K562 (cell line): ENCODE results near the gene TYRO3. TPM values are rescaled to one million over a fixed set of nuclear protein-coding genes. Genes with fewer than 3 reads are reported as not detected.

Experiments
- ATF6 ChIP-seq: sonication (generic); formaldehyde crosslinking; IDR thresholded peaks from 2 replicates; pipeline ENCODE4 v1.4.0; 2020; ENCODE audit warnings: mild to moderate bottlenecking, missing genetic modification reagents
- C11orf30 ChIP-seq: fragments of 450-650 bp; IDR thresholded peaks from 2 replicates; pipeline ENCODE4 v1.6.1; 2016; ENCODE audit warnings: low read depth, mild to moderate bottlenecking
- CEBPZ ChIP-seq: fragments of 150-350 bp; IDR thresholded peaks from 2 replicates; pipeline ENCODE4 v1.6.1; 2014; ENCODE audit warnings: low read depth, mild to moderate bottlenecking, low read length, borderline replicate concordance
- ELK1 ChIP-seq: sonication (generic); formaldehyde crosslinking; IDR thresholded peaks from 2 replicates; pipeline ENCODE4 v1.8.1; 2022; ENCODE audit warnings: missing genetic modification reagents
- FOXK1 ChIP-seq: sonication (generic); formaldehyde crosslinking; IDR thresholded peaks from 2 replicates; pipeline ENCODE4 v1.8.0; 2022; ENCODE audit warnings: missing genetic modification reagents, mild to moderate bottlenecking, borderline replicate concordance
- VEZF1 ChIP-seq: fragments of 200-800 bp; sonication (Bioruptor generic); IDR thresholded peaks from 2 replicates; pipeline ENCODE4 v1.6.1; 2017; ENCODE audit warnings: missing genetic modification characterization, missing compliant biosample characterization
- ZBTB12 ChIP-seq: fragments of 250-450 bp; sonication (Bioruptor Pico); IDR thresholded peaks from 2 replicates; pipeline ENCODE4 v1.4.0; 2020
- ZNF121 ChIP-seq: sonication (generic); formaldehyde crosslinking; conservative IDR thresholded peaks from 2 replicates; pipeline ENCODE4 v1.8.0; 2022; ENCODE audit warnings: missing genetic modification reagents
- ZNF165 ChIP-seq: fragments of 250-450 bp; sonication (Bioruptor Pico); IDR thresholded peaks from 2 replicates; pipeline ENCODE4 v1.4.0; 2020; ENCODE audit warnings: borderline replicate concordance
- ZNF217 ChIP-seq: sonication (generic); formaldehyde crosslinking; IDR thresholded peaks from 2 replicates; pipeline ENCODE4 v1.8.0; 2022; ENCODE audit warnings: mild to moderate bottlenecking, missing genetic modification reagents
- ZNF224 ChIP-seq: sonication (generic); formaldehyde crosslinking; IDR thresholded peaks from 2 replicates; pipeline ENCODE4 v1.8.0; 2022; ENCODE audit warnings: mild to moderate bottlenecking, missing genetic modification reagents
- ZNF592 ChIP-seq: fragments of 450-650 bp; IDR thresholded peaks from 2 replicates; pipeline ENCODE4 v1.6.1; 2017; ENCODE audit warnings: antibody characterized with exemption, mild to moderate bottlenecking
- ZNF696 ChIP-seq: fragments of 250-450 bp; sonication (Bioruptor Pico); conservative IDR thresholded peaks from 2 replicates; pipeline ENCODE4 v1.4.0; 2020; ENCODE audit warnings: mild to moderate bottlenecking, moderate library complexity
- polyA plus RNA-seq, 8 experiments: library from polyadenylated mRNA; depleted of rRNA in 4 of 8; stranded (reverse) in 5 of 8; unstranded in 3 of 8; fragments of >200 nt; fragmentation: Nextera tagmentation in 2 of 8; fragmentation: Illumina TruSeq in 1 of 8; extraction: Ambion mirVana in 2 of 8; extraction: Trizol in 1 of 8; gene quantifications; 2 replicates each; pipeline versions ENCODE4 v1.2.1 to v1.2.3, GENCODE V29; 2011 to 2014; ENCODE audit warnings: inconsistent platforms in 1 of 8, missing spikeins in 1 of 8
- total RNA-seq, 7 experiments: library from RNA; depleted of rRNA in 6 of 7; stranded (reverse); fragments of >200 nt in 6 of 7; fragmentation: Illumina TruSeq in 2 of 7; extraction: Trizol in 2 of 7; gene quantifications; 2 replicates each; pipeline versions ENCODE4 v1.2.1 to v1.2.3, GENCODE V29; 2011 to 2021; ENCODE audit warnings: low replicate concordance in 1 of 7

TYRO3 gene
- total and polyA plus RNA-seq, 9 of the 15 experiments (the other 6 are each of a cell fraction or from before 2014, with no cell fraction given), result 2.6 to 39.6 (median 18.6) TPM

- no peak for TF ChIP-seq ZBTB12
- TF ChIP-seq ZNF592, result no peak
- TF ChIP-seq ATF6, result no peak
- no peak for TF ChIP-seq ELK1 (CRISPR knock-in tag)
- peak; percentile 88 for TF ChIP-seq FOXK1 (CRISPR knock-in tag)
- TF ChIP-seq CEBPZ, result no peak
- no peak for TF ChIP-seq ZNF121 (CRISPR knock-in tag)
- no peak for TF ChIP-seq ZNF224
- TF ChIP-seq VEZF1 (CRISPR knock-in tag), result peak; percentile 41
- no peak for TF ChIP-seq ZNF165 (CRISPR knock-in tag)
- no peak for TF ChIP-seq C11orf30
- no peak for TF ChIP-seq ZNF696
- no peak for TF ChIP-seq ZNF217 (CRISPR knock-in tag)
These were observed 1.2 kb upstream of the TYRO3 start (continued) for GRCh38 chr15:41557673-41558399.
